GM20431 (cell line): Measurements from ENCODE around the gene YKT6.
"Not testable (repeated sequence)": the region's sequence is repeated elsewhere in the genome, so short reads cannot be mapped to it uniquely, and the experiment has no call there.

Source experiments
- in situ Hi-C: fragments of 300-500 bp; cut with MseI, MboI; formaldehyde crosslinking; loops from one replicate; pipeline ENCODE4 v1.15.0; 2020; ENCODE audit warnings: low sequenced_read_pairs; ENCODE audit not compliant: unreplicated experiment

YKT6 gene

DNA sequence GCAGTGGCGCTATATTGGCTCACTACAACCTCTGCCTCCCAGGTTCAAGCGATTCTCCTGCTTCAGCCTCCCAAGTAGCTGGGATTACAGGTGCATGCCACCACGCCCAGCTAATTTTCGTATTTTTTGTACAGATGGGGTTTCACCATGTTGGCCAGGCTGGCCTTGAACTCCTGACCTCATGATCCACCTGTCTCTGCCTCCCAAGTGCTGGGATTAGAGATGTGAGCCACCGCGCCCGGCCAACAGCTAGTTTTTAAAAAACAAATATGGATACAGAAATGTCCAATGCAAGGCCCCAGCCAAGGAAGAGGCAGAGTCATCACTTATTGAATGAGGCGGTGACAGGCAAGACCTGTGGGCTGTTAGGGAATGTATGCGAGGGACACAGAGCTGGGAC is 28.9 kb upstream of the YKT6 start:
- in situ Hi-C loops, result not testable (repeated sequence)

DNA sequence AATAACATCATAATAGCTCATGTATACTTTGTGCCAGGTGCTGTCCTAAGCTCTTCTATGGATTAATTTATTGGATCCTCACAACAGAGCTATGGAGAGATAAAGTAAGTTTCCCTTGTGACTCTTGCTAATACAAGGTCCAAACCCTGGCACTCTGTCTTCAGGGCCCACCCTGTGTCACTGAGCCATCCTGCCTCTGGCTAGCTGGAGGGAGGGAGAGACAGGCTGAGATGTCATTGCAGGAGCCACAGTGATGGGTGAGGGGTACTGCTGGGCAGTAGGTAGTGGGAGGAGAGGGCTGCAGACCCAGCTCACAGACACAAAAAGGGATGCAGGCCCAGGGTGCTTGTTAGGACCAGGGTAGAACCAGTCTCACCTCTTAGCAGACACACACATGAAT is 28.4 kb upstream of the YKT6 start:
- in situ Hi-C loops, result no loop called here

DNA sequence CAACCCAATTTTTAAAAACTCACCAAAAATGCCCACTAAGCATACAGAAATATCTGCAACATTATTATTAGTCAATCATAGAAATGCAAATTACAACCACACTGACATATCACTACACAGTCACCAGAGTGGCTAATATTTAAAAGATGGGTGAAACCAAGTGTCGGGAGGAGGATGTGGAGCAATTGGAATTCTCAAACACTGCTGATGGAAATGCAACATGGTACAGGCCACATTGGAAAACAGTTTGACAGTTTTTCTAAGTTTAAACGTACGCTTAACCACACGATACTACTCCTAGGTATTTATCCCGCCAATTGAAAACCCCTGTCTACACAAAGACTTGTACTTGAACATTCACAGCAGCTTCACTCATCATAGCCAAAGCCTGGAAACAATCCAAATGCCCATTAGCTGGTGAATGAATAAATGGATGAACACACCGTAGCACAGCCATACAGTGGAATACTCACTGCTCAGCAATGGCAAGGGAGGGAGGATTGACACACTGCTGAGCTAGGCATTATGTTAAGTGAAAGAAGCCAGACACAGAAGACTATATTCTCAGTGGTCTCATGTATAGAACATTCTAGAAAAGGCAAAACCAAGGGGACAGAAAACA is 27.9 kb upstream of the YKT6 start:
- in situ Hi-C loops, result no loop called here

DNA sequence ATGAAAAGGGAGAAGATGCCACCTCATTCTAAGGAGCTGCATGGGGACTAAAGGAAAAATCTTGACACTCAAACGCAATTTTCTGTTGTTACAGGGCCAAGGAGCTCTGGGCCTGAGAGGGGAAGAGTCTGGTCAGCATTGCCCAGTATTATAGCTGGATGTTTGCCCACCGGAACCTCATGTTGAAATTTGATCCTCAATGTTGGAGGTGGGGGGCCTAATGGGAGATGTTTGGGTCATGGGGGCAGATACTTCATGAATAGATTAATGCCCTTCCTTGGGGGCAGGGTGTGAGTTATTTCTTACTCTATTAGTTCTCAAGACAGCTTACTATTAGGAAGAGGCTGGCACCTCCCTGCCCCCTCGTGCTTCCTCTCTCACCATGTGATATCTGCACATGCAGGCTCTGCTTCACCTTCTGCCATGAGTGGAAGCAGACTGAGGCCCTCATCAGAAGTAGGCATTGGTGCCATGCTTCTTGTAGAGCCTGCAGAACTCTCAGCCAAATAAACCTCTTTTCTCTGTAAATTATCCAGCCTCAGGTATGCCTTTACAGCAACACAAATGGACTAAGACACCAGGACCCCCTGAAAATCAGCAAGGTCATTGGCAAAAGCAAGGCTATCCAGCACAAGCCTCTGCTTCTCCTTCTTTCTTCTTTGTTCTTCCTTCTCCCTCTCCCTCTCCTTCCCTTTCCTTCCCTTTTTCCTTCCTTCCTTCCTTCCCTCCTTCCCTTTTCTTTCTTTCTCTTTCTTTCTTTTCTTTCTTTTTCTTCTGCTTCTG is 26.7 kb upstream of the YKT6 start:
- in situ Hi-C loops, result no loop called here

DNA sequence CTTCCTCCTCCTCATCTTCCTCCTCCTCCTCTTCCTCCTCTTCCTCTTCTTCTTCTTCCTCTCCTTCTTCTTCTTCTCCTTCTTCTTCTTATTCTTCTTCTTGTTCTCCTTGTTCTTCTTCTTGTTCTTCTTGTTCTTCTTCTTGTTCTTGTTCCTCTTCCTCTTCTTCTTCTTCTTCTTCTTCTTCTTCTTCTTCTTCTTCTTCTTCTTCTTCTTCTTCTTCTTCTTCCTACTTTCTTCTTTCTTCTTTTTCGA is 26.2 kb upstream of the YKT6 start:
- in situ Hi-C loops, result not testable (repeated sequence)

DNA sequence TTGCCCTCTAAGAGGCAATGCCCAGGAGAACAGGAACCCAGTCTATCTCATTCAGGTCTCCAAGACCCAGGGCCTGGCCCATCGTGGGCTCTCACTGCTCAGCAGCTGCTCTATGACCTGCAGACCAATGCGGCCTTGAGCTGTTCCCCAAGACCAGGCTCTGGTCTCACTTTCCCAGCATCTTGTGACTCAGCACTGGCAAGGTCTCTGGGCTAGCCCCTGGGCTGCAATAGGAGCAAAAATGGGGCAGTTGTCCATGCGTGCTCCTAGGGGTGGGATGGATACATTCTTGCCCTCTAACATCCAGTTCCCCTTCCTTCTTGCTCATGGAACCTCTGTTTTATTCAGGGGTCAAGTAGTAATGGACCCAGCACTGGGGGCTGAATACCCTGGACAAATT is 25.0 kb upstream of the YKT6 start:
- in situ Hi-C loops, result no loop called here

GRCh38 chr7:44176486-44176885 is 24.3 kb upstream of the YKT6 start:
- in situ Hi-C loops, result no loop called here

DNA sequence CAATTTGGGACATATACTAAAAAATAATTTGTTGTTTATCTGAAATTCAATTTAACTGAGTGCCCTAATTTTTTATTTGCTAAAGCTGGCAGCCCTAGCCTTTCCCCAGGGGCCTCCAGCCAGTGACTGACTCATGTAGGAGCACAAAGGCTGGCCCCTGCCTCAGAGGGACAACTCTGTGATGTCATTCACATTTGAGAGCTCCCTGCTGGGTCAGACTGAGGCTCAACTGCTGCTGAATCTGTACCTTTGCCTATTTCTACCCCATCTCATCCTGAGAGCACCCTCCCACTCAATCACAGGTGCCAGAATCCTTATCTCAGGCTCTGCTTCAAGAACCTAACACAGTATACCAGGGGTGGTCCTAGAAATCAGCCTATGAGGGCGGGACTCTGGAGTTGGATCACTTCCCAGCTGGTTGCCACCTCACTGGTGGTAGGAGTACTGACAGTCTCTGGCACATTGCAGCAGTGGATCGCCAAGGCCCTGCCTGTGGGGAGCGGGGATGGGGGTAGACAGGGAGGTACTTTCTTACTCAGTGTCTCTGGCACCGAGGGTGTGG is 23.1 kb upstream of the YKT6 start:
- in situ Hi-C loops, result no loop called here

DNA sequence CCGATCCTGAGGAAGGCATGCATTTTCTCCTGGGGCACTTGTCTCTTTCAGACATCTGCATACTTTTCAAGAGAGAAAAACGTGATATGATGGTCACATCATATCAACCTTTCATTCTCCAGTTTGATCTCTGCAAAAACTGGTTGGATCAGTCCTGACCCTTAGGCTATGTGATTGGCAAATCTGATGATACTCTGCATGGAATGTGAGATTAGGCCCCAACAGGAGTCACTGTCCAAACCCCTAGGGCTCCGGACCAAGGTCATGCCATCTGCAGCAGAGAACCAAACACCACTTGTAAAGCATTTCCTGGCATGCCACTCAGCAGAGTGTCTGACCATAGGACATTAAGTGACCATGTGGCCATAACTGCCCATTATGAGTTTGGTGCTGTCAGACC is 20.1 kb upstream of the YKT6 start:
- in situ Hi-C loops, result no loop called here

GRCh38 chr7:44182827-44183226 is 18.0 kb upstream of the YKT6 start:
- in situ Hi-C loops, result no loop called here

DNA sequence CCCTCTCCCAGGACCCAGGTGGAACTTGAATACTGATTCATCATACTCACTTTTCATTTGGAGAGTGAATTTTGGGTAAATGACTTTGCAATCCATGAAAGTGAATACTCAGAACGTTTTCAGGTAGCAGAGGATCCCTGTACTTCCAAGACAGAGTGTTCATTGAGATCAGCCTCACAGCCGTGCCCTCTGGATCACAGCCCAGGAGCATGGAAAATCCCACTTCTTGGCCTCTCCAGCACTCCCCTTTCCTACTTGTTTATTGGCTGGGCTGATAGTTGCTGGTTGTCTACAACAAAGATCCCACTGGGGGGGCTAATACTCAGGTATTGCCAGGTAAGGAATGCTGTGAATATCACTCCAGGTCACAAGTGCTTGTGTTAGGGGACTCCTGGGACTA is 17.4 kb upstream of the YKT6 start:
- in situ Hi-C loops, result no loop called here

GRCh38 chr7:44184206-44184872 is 16.4 kb upstream of the YKT6 start:
- in situ Hi-C loops, result no loop called here

- in situ Hi-C loops, result no loop called here
Observed at GRCh38 chr7:44184873-44185446, 15.8 kb upstream of the YKT6 start.

GRCh38 chr7:44185729-44186128 is 15.0 kb upstream of the YKT6 start:
- in situ Hi-C loops, result no loop called here

DNA sequence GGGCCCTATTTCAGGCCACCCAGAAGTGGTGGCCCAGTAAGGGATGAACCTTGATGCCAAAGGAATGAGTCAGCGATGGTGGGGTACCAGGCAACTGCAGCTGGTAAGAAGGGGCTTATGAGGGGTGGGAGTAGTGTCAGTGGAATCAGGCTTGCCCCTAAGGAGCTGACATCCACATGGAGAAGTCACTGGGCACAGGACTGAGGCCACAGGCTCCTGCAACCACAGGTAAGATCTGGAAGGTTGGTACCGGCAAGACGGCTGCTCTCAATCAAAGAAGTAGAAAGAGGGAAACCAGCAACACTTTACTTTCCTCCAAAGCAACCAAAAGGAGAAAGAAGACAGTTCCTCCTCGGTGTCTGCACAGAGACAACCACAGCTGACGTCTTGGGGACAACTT is 14.0 kb upstream of the YKT6 start:
- in situ Hi-C loops, result no loop called here

GRCh38 chr7:44187636-44188416 is 13.0 kb upstream of the YKT6 start:
- in situ Hi-C loops, result no loop called here

- in situ Hi-C loops, result no loop called here
Observed at GRCh38 chr7:44188480-44189225, 12.1 kb upstream of the YKT6 start.

DNA sequence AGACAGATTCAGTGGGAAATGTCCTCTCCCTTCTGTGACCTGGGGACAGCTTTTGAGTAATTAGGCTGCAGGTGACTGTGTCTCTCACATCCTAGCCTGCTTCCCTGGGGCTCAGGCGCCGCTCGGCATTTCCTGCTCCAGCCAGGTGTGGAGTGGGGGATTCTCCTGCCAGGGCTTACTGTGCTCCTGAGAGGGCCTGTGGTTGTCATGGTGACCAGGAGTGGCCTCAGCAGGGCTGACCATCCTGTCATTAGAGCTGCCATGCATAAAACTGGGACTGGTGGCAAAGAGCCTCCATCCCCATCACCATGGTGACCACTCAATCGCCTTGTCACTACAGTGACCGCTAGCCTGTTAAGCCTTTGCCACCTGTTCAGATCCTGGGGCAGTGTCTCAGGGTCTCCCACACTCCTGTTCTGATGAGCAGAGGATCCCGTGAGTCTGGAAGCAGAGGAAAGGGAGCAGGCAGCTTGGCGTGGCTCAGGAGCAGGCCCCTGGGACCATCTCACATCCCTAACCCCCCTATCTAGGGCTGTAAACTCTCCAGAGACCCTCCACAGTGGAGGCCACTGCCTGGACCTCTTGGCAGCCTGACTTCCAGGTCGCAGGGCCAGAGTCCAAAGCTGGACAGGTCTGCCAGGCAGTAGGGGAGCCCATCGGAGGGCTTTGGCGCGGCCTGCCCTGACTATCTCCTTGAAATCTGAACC is 11.3 kb upstream of the YKT6 start, which contains the start of gene GCK:
Gene GCK (minus strand): TSS at position 154 of the 707 bp plus-strand sequence. CDS start 486 bp downstream, outside the sequence.
- in situ Hi-C loops, result no loop called here
